CD4-positive, alpha-beta T cell (primary cell): Measurements from ENCODE around the gene CYP24A1. TPM values are rescaled to one million over a fixed set of nuclear protein-coding genes. Genes with fewer than 3 reads are reported as not detected.
A peak's percentile ranks its signal among the peaks of the same experiment; 100 is the strongest.
"Not testable (repeated sequence)": the region's sequence is repeated elsewhere in the genome, so short reads cannot be mapped to it uniquely, and the experiment has no call there.

ENCODE experiments used
- ATAC-seq: fragments of 200-7000 bp; cut with Tn5 transposase; one replicate; pipeline ENCODE4 v1.10.0; 2022; ENCODE audit warnings: mild to moderate bottlenecking; ENCODE audit not compliant: poor library complexity
- CTCF ChIA-PET: fragments of 350-600 bp; sonication (Branson Sonifier 250); formaldehyde crosslinking; loops from one replicate; lab custom pipeline; 2021; ENCODE audit warnings: antibody characterized with exemption, inconsistent platforms; lab: Charles Lee
- POLR2A ChIA-PET: fragments of 350-600 bp; sonication (Branson Sonifier 250); formaldehyde crosslinking; loops from one replicate; lab custom pipeline; 2021; ENCODE audit warnings: antibody characterized with exemption, inconsistent platforms; lab: Charles Lee
- DNase-seq, 14 experiments: peaks; one replicate each; pipeline ENCODE4 v3.0.0-alpha.2; 2013 to 2020; ENCODE audit warnings: mixed read lengths in 2 of 14
- H3K27ac ChIP-seq, 2 donors: one replicate each; pipeline versions ENCODE4 v1.5.1 to v1.7.0; 2013; ENCODE audit warnings: low read length in 2 of 2, low read depth in 1 of 2, mild to moderate bottlenecking in 1 of 2
- H3K27me3 ChIP-seq, 2 experiments: 1 replicate in 1 of 2; 2 replicates in 1 of 2; pipeline versions ENCODE4 v1.6.1 to v1.7.0; 2013; ENCODE audit warnings: low read length in 2 of 2, control low read depth in 1 of 2, mild to moderate bottlenecking in 1 of 2, moderate library complexity in 1 of 2; ENCODE audit not compliant: insufficient read depth in 2 of 2, control insufficient read depth in 1 of 2
- H3K36me3 ChIP-seq: one replicate; pipeline ENCODE4 v1.6.1; 2013; ENCODE audit warnings: low read length, control low read depth; ENCODE audit not compliant: insufficient read depth
- H3K4me1 ChIP-seq: one replicate; pipeline ENCODE4 v1.6.1; 2013; ENCODE audit warnings: low read length, control low read depth; ENCODE audit not compliant: insufficient read depth
- H3K4me3 ChIP-seq: one replicate; pipeline ENCODE4 v1.5.1; 2013; ENCODE audit warnings: mild to moderate bottlenecking, low read length, moderate library complexity
- H3K9me3 ChIP-seq, 2 experiments: 1 replicate in 1 of 2; 2 replicates in 1 of 2; pipeline versions ENCODE4 v1.6.1 to v1.7.0; 2013; ENCODE audit warnings: low read length in 2 of 2, mild to moderate bottlenecking in 2 of 2, control low read depth in 1 of 2, moderate library complexity in 1 of 2; ENCODE audit not compliant: control insufficient read depth in 1 of 2, insufficient read depth in 1 of 2
- H3K27ac Mint-ChIP-seq: one replicate; pipeline ENCODE4 v1.8.0; 2020; ENCODE audit warnings: mixed read lengths
- H3K27me3 Mint-ChIP-seq: one replicate; pipeline ENCODE4 v1.8.0; 2021; ENCODE audit warnings: mixed read lengths
- H3K36me3 Mint-ChIP-seq: one replicate; pipeline ENCODE4 v1.8.0; 2021; ENCODE audit warnings: low read depth, mixed read lengths
- H3K4me1 Mint-ChIP-seq: one replicate; pipeline ENCODE4 v1.8.0; 2021; ENCODE audit warnings: low read depth, mixed read lengths
- H3K4me3 Mint-ChIP-seq: one replicate; pipeline ENCODE4 v1.8.0; 2020; ENCODE audit warnings: mild to moderate bottlenecking, mixed read lengths
- H3K9me3 Mint-ChIP-seq: one replicate; pipeline ENCODE4 v1.8.0; 2020; ENCODE audit warnings: mixed read lengths
- intact Hi-C, 2 experiments: fragments of 100-400 bp; cut with DNase I in 1 of 2; cut with micrococcal nuclease in 1 of 2; formaldehyde crosslinking; loops; one replicate each; pipeline versions ENCODE4 v1.15.1 to v1.9.0; 2023 to 2025; cut with DNase I, micrococcal nuclease
- total RNA-seq, 174 experiments: library from RNA in 2 of 174; stranded (reverse) in 2 of 174; gene quantifications; one replicate each; pipeline ENCODE4 v1.2.3 and lab custom pipeline; 2021 to 2026
- TF ChIP-seq, protein P1 (sequence below): fragments of 200-600 bp; IDR thresholded peaks from one replicate; pipeline ENCODE4 v1.8.0; 2022; ENCODE audit warnings: antibody characterized with exemption, mild to moderate bottlenecking

The CYP24A1 gene
- total RNA-seq, 2 experiments from 2014 or later = 0.56 to 1.0 TPM

DNA sequence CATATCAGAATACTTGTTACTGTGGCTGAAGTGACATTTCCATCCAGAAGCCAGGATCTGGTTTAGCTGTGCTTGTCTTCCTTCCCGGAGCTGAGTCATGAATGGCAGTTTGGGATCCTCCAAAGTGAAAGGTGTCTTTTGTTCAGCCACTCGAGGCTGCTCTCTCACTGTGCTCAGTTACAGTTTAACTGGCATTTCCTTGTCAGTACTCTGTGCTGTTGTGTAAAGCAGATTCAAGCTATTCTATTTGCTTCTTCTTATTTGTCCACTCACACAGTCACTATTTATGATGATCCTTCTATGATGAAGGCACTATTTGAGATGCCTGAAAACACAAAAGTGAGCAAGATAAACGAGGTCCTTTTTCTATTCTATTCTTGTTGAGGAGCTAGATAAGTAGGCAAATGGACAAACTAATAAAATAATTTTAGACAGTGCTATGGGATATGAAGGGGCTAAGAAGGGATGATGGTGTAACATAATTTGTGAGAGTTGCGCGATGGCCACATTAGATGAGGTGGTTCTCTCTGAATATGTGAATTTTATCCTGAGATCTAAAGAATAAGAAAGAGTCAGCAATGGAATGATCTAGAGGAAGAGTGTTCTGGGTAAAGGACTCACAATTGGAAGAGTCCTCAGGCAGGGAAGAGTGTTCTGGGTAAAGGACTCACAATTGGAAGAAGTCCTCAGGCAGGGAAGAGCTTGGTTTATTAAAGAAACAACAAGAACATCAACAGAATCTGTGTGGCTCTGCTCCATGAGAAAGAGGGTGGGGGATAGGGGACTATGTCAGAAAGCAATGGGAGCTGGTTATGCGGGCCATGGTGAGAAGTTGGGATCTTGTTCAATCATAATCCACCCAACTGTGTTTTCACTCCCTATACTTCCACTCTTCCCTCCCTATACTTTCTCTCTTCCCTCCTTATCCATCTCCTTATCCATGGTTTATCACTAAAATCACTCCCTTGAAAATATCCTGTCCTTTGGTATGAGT lies 40.1 kb downstream of the CYP24A1 start:
- ATAC-seq (no peak), DNase-seq (no peak)
- H3K4me1 ChIP-seq = no peaks in the 10 kb centered on the region
- peaks cover 0 to 5% of the 10 kb centered on the region in 2 experiments for H3K27me3 ChIP-seq
- H3K27ac ChIP-seq = no peak overlapping the region
- intact Hi-C loops = no loop called here
- H3K36me3 ChIP-seq = no peaks in the 10 kb centered on the region
- no peaks in the 10 kb centered on the region for H3K4me1 Mint-ChIP-seq
- H3K27ac Mint-ChIP-seq = no peak overlapping the region
- H3K4me3 Mint-ChIP-seq = no peak overlapping the region
- peaks cover 13% of the 10 kb centered on the region for H3K27me3 Mint-ChIP-seq
- no peaks in the 10 kb centered on the region for H3K36me3 Mint-ChIP-seq
- no peaks in the 10 kb centered on the region for H3K9me3 Mint-ChIP-seq
- peaks cover 0 to 5% of the 10 kb centered on the region in 2 experiments for H3K9me3 ChIP-seq
- POLR2A ChIA-PET = no interaction called here
- TF ChIP-seq, protein P1, sequence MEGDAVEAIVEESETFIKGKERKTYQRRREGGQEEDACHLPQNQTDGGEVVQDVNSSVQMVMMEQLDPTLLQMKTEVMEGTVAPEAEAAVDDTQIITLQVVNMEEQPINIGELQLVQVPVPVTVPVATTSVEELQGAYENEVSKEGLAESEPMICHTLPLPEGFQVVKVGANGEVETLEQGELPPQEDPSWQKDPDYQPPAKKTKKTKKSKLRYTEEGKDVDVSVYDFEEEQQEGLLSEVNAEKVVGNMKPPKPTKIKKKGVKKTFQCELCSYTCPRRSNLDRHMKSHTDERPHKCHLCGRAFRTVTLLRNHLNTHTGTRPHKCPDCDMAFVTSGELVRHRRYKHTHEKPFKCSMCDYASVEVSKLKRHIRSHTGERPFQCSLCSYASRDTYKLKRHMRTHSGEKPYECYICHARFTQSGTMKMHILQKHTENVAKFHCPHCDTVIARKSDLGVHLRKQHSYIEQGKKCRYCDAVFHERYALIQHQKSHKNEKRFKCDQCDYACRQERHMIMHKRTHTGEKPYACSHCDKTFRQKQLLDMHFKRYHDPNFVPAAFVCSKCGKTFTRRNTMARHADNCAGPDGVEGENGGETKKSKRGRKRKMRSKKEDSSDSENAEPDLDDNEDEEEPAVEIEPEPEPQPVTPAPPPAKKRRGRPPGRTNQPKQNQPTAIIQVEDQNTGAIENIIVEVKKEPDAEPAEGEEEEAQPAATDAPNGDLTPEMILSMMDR = no peak
- CTCF ChIA-PET = no interaction called here
- no peak overlapping the region for H3K4me3 ChIP-seq

GRCh38 chr20:54132612-54133433 lies 41.0 kb downstream of the CYP24A1 start:
- peak in 2 of 14 experiments; percentile 45 to 53 for DNase-seq
- no peak overlapping the region for H3K4me3 ChIP-seq
- peaks cover 7% of the 10 kb centered on the region for H3K27me3 Mint-ChIP-seq
- TF ChIP-seq, protein P1 = no peak
- H3K4me1 ChIP-seq = no peaks in the 10 kb centered on the region
- no peaks in the 10 kb centered on the region for H3K36me3 Mint-ChIP-seq
- POLR2A ChIA-PET = no interaction called here
- H3K27me3 ChIP-seq = peaks cover 0 to 5% of the 10 kb centered on the region in 2 experiments
- no peak overlapping the region for H3K27ac ChIP-seq
- H3K36me3 ChIP-seq = no peaks in the 10 kb centered on the region
- H3K4me3 Mint-ChIP-seq = no peak overlapping the region
- intact Hi-C loops = no loop called here
- H3K9me3 Mint-ChIP-seq = no peaks in the 10 kb centered on the region
- H3K4me1 Mint-ChIP-seq = no peaks in the 10 kb centered on the region
- CTCF ChIA-PET = no interaction called here
- H3K27ac Mint-ChIP-seq = no peak overlapping the region
- ATAC-seq = no peak
- H3K9me3 ChIP-seq = peaks cover 0 to 5% of the 10 kb centered on the region in 2 experiments

DNA sequence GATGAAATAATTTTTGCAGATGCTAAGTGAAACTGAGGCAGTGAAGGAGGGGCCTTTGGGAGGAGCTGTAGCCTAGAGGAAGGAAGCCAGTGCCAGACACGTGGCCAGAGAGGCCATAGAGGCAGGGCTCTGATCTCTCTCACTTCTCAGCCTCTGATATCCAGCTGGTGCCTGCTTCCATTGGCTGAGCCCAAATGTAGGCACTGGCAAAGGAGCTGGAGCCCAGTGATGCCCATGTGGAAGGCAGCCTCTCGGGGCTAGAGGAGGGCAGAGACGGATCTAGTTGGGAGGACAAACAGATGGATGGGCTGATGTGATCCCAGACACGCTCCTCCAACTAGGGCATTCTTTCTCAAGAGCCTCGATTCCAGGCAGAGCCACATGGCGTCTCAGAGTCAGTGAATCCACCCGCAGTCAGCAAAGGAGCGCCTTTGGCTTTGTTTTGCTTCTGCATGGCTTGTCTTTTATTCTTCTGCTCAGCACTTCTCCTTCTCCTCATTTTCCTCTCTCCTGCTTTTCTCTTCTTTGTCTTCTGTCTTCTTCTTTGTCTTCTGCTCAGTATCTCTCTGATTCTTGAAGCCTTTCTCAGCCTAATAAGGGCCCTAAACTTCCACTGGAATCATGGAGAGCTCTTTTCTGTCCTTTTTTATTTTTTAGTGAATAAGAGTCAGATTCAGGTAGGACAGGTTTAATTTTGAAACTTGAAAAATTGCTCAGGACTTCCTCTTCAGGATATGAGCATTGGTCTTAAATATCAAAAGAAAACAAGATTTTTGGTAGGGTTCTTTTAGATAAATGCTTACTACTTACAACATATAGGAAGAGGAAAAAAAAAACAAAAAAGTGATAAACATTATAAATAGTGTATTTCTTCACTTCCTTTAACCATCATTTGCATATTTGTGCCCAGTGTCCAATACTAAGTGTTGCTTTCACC lies 41.8 kb downstream of the CYP24A1 start:
- no peak for DNase-seq
- Mint-ChIP-seq H3K36me3 (no peaks in the 10 kb centered on the region), H3K27ac (no peak overlapping the region), H3K9me3 (no peaks in the 10 kb centered on the region), H3K4me1 (no peaks in the 10 kb centered on the region), H3K4me3 (no peak overlapping the region), H3K27me3 (peaks cover 7% of the 10 kb centered on the region)
- H3K27me3 ChIP-seq = peaks cover 0 to under 1% of the 10 kb centered on the region in 2 experiments
- intact Hi-C loops = no loop called here
- no peak overlapping the region for H3K4me3 ChIP-seq
- ChIA-PET CTCF (no interaction called here), POLR2A (no interaction called here)
- TF ChIP-seq, protein P1 = no peak
- H3K27ac ChIP-seq = no peak overlapping the region
- no peaks in the 10 kb centered on the region for H3K36me3 ChIP-seq
- H3K9me3 ChIP-seq = peaks cover 0 to 5% of the 10 kb centered on the region in 2 experiments
- H3K4me1 ChIP-seq = no peaks in the 10 kb centered on the region
- ATAC-seq = no peak

- H3K4me3 Mint-ChIP-seq, H3K4me1 Mint-ChIP-seq, POLR2A ChIA-PET, DNase-seq, H3K9me3 Mint-ChIP-seq, CTCF ChIA-PET, ATAC-seq, H3K27me3 Mint-ChIP-seq, H3K27me3 ChIP-seq, H3K4me3 ChIP-seq, H3K27ac Mint-ChIP-seq, H3K36me3 ChIP-seq, intact Hi-C loops, H3K4me1 ChIP-seq, H3K27ac ChIP-seq, H3K36me3 Mint-ChIP-seq, H3K9me3 ChIP-seq: not testable (repeated sequence)
Measured at GRCh38 chr20:54131125-54131524, 42.7 kb downstream of the CYP24A1 start.
